SKM-1 treated with dmso at 0.1 percent for 144 hours (cell line): Measurements from ENCODE around the gene ASXL1.
"Not testable (repeated sequence)": the region's sequence is repeated elsewhere in the genome, so short reads cannot be mapped to it uniquely, and the experiment has no call there.

Source experiments
- DNase-seq: peaks from one replicate; lab custom pipeline; 2025; ENCODE audit not compliant: unreplicated experiment; lab: John Stamatoyannopoulos, UW

The ASXL1 gene

DNA sequence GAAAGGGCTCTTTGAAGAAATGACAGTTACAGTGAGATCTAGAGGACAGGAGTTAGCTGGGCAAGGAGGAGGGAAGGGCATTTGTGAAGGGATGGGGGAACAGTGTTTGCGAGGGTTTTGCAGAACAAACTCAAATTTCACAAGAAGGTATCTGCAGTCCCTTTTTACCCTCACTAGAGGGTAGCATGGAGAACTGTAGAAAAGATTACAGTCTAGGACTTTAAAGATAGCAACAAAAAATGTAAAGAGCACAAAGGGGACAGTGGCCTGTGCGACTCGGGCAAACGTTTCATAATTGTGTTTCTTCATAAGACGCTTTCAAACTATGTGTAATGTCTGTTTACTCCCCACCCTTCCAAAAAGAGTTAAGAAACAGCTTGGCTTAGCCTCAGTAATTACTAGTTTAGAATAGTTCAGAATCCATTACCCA, 21.2 kb upstream of the ASXL1 start:
- peak; percentile 76 for DNase-seq

DNA sequence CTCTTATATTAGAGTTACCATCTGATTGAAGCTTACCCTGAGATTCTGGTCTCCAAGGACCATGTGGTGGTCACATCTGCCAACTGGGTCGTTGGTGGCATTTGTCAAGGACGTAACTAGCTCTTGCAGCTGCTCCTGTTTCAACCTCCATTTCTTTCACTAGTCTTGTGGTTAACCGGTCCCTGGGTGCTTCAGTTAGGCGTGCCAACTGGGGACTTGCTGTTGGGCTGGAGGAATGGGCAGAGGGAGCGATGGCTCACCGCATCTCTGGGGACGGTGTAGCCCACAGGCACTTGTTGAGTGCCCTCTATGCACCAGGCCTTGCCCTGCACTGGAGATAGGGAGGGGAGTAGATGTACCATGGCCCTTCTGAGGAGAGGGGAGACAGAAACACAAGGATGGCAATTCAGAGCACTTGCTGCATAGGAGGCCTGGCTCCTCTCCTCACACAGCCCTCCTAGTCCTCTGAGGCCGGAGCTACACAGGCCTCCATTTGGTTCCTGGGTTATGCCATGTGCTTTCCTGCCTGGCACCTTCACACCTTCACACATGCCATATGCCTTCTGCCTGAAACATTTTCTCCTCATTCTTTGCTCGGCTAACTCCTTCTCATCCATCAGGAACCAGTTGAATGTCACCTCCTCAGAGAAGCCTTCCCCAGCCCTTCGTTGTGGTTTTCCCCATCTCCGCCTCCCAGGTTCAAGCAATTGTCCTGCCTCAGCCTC, 20.0 kb upstream of the ASXL1 start:
- no peak for DNase-seq

DNA sequence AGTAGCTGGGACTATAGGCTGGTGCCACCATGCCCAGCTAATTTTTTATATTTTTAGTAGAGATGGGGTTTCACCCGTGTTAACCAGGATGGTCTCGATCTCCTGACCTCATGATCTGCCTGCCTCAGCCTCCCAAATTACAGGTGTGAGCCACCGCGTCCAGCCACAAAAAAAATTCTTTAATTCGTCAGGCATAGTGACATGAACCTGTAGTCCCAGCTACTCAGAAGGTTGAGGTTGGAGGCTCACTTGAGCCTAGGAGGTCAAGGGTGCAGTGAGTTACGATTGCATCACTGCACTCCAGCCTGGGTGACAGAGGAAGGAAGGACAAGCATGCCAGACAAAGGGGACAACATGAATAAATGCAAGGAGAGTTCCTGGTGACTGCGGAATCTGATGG, 19.5 kb upstream of the ASXL1 start:
- DNase-seq = no peak

DNA sequence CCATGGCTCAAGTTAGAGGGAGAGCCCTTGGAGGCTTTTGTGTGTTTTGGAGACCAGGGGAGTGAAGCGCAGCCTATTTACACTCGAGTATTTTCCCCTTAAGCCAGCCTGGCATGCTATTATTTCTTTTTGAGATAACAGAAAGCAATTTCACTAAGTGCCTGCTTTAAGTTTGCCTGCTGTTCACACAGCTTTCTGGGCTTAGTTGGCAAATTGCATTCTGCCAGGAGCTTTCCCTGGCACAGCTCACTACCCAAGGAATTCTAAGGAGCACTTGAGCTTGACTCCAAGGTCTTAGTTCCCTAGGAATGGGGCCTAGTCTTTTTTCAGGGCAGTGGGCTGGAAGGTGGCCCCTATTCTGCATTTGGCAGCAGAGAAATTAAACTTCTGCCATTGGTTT, 19.0 kb upstream of the ASXL1 start:
- DNase-seq = no peak

DNA sequence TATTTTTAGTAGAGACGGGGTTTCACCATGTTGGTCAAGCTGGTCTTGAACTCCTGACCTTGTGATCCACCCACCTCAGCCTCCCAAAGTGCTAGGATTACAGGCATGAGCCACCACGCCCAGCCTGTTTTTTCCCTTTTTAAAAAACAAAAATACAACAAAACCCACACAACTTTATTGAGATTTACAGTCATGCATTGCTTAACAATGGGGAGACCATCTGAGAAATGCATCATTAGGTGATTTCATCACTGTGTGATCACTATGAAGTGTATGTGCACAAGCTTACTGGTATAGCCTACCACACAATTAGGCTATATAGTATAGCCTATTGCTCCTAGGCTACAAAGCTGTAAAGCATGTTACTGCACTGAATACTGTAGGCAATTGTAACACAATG, 17.1 kb upstream of the ASXL1 start:
- not testable (repeated sequence) for DNase-seq

DNA sequence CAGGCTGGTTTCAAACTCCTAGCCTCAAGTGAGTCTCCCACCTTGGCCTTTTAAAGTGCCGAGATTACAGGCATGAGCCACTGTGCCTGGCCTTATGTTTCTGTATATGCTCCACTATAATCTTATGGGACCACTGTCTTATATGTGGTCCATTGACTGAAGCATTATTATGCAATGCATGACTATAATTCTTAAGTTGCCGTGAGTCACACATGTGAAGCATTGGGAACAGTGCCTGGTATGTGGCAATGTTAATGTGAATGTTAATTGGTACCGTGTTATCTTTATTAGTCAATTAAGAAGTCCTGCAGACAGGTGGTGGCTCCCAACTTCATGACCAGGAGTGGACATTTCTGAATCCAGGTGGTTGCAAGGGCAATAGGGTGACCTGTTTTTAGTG, 14.7 kb upstream of the ASXL1 start:
- DNase-seq = no peak

DNA sequence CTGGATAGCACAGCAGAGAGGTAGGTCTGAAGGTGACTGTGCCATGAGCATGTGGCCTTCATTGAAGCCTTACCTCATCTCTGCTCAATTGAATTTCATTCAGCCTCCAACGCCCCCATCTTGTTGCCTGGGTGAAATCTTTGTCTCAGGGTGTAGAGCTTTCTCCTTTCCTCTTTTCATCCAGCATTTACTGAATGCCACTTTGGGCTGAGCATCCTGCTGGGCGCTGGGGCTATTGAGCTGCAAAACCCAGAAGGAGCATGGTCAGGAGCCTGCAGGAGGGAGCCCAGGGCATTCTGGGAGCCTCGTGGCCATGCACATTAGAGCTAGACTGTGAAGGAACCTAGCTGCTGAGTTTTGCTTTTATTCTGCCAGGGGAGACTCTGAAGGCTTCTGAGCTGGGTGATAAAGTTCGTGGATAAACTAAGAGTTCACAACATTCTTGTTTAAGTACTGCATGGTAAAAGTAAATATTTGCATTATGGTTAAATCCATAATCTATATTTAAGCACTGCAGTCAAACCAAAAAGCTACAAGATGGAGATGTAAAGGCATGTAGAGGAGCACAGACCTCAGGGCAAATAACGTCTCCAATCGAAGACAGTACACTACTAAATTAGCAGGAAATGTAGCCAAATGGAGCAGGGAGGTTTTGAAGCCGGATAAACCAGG, 13.2 kb upstream of the ASXL1 start:
- DNase-seq = no peak

DNA sequence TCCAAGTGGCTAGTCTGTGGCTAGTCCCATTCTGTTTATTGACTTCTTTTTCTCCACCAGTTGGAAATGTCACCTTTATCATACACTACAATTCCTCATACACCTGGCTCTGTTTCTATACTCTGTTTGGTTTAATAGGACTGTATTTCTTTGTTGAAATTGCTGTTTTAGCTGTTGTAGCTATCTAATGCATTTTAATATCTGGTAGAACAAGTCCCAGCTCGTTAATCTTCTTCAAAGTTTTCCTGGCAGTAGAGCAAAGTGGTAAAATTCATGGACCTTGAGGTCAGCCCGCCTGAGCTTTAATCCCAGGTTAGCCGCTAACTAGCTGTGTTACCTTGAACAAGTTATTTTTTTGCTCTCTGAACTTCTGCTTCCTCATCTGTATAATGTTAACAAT, 9.9 kb upstream of the ASXL1 start:
- DNase-seq = no peak

DNA sequence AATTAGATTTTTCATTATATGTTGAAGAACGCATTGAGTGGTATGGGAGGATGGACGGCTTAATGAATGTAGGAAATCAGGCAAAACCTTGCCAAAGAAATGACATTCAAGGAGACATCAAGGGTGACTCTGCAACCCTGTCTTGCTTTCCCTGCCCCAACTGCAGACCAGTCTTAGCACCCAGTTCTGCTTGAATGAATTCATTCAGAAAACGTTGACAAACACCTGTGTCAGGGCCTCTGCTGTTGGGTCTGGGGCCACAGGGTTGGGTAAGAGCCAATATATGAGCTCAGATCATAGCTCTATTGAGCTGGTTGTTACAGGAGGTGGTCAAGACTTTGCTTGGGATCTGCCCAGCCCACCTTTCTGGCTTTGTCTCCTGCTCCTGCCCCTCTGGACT, 7.7 kb upstream of the ASXL1 start:
- DNase-seq = no peak

DNA sequence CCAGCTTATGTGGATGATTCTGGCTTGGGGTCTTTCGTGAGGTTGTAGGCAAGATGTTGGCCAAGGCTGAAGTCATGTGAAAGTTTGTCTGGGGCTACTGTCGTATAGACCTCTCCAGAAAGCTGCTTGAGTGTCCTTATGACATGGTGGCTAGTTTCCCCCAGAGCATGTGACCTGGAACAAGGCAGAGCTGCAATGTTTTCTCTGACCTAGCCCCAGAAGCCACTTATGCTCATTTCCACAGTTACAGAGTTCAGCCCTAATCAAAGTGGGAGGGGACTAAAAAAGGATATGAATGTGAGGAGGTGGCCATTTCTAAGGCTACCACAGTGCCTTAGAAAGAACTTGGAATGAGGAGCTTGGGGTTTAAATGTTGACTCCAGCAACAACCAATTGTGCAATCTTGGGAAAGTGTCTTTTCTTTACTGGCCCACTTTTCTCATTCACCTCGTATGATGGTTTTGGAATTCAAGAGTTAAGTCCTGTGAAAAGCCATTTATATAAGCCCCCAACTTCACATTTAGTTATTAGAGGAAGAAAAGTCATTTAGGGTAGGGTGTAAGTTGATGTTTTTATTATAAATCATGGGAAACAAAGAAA, 5.9 kb upstream of the ASXL1 start:
- no peak for DNase-seq

DNA sequence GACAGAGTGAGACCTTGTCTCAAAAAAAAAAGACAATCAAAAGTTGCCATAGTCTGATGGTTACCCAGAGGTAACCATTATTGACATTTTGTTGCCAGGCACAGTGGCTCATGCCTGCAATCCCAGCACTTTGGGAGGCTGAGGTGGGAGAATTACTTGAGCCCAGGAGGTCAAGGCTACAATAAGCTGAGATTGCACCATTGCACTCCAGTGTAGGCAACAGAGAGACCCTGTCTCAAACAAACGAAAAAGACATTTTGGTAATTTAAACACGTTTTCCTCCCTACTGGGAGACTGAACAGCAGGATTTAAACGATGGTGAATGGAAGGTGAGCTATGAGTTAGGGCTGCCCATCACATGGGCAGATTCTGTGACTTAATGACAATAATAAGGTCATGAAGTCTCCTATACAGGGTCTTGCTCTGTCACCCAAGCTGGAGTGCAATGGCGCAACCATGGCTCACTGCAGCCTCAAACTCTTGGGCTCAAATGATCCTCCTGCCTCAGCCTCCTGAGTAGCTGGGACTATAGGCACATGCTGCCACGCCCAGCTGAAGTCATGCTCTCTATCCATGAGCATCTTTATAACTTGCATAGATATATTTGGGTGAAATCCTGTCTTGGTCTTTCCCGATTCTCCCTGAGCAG, 4.2 kb upstream of the ASXL1 start:
- DNase-seq = no peak

DNA sequence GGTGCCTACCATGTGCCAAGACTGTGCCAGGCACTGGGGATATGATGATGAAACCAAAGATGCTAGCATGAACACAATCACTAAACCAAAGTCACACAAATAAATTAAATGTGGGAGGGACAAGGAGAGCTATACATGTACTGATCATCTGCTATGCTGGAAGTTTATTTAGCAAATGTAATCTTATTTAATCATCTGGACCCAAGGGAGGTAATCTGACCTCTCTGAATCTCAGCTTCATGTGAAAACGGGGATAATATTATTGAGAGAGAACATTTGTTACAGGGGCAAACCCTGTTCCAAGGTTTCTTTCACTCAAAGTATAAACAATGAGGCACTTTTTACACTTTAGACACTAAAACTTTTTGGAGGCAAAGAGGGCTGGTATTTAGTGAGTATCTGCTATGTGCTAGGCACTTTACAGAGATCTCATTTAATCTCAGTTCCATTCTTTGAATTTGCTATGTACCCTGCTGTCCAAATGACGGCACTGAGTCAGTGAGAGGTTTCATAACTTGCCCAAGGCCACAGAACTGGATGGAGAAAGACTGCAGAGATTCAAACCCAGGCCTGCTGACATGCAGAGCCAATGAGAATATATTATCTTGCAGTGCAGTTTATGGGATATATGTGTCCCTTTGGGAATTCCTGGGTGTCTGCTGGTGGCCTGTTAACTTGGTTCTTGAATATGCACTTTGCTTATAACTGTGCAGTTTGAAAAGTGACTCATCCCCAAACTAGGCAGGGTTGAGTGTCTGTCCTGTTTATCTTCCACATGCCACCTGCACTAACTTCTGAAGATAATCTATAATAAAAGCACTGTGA, 3.3 kb upstream of the ASXL1 start:
- no peak for DNase-seq

DNA sequence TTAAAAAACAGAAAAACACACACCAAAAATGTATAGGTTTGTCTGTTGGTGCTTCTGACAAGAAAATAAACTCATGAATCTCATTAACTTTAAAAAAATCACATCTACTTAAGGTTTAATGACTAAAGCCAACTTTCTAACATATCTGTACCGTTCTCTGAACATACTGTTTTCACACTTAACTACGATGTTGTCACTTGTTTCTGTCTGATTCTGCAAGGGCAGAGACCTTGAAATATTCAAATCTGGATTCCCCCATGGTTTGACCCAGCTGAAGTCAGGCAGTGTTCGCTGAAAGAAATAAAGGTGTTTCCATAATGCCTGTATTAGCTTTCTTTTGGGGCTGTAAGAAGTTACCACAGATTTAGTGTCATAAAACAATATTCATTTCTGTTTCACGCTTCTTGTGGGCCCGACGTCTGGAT, 2.7 kb upstream of the ASXL1 start:
- DNase-seq = no peak

DNA sequence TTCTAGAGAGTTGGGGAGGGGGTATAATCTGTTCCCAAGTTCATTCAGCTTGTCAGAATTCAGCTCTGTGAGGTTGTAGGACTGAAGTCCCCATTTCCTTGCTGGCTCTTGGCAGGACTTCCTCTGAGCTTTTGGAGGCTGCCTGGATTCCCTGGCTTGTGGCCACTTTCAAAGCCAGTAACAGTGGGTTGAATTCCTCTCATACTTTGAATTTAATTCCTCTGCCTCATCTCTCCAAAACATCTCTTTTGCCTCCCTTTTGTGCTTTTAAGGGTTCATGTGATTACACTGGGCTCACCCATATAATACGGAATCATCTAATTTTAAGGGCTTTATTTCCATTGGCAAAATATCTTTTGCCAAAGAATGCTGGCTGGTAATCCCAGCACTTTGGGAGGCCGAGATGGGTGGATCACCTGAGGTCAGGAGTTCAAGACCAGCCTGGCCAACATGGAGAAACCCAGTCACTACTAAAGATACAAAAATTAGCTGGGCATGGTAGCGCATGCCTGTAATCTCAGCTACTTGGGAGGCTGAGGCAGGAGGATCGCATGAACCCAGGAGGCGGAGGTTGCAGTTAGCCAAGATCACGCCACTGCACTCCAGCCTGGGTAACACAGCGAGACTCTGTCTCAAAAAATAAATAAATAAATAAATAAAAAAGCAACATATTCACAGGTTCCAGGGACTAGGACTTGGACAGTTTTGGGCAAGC, 2.1 kb upstream of the ASXL1 start:
- not testable (repeated sequence) for DNase-seq

DNA sequence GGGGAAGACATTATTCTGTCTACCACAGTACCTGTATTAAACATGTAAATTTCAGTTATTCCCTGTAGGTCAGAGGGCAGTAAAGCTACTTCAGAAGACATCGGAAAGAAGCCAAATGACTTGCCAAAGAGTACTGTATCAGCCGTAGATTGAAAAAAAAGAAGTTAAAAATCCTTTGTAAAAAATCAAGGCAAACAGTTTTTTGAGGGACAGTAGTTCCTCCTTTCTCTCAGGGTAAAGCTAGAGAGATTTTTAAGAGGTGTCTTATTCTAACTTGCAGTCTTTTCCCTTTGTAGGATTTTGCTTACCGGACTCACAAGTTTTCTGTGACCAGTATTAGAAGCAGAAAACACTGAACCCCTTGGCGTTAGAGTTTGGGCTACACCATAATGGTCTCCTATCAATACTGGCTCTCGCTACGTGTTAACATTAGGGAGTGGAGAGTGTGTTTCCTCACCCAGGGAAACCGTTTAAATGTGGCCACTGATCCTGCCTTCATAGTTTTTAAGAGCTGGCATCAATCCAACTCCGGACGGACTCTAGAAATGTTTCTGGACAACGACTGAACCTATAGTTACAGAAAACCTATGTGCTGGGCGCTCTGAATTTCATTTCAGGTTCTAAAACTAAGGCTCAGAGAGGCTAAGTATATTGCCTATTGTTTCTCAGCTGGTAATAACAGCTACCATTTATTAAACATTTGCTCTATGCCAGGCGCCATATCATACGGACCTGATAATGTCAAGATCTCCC, 1.3 kb upstream of the ASXL1 start:
- no peak for DNase-seq

DNA sequence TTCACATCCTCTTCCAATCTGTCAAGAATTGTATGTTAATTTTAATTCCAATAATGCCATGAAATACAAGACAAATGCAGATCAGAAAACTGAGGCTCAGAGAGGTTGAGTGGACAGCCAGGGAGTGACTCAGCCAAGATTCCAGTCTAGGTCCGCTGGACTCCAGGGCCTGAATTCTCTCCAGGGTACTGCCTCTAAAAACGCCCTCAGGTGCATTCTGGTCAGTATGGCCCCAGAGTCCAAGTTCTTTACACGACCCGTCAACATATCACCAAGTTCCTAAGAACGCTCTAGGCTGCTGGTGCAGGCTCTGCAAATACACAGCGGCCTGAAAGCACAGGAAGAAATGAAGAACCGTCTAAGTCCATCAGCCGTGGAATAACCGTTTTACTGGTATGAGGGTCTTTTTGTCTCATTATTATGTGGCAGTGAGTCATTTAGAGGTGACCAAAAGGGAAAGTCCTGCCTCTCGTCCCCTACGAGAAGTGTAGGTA, 709 bp upstream of the ASXL1 start:
- no peak for DNase-seq

DNA sequence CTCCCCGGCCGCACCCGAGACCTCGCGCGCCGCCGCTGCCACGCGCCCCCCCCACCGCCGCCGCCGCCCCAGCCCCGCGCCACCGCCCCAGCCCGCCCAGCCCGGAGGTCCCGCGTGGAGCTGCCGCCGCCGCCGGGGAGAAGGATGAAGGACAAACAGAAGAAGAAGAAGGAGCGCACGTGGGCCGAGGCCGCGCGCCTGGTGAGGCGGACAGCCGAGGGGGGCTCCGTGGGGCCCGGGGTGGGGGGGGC, 426 bp downstream of the ASXL1 start:
- no peak for DNase-seq

DNA sequence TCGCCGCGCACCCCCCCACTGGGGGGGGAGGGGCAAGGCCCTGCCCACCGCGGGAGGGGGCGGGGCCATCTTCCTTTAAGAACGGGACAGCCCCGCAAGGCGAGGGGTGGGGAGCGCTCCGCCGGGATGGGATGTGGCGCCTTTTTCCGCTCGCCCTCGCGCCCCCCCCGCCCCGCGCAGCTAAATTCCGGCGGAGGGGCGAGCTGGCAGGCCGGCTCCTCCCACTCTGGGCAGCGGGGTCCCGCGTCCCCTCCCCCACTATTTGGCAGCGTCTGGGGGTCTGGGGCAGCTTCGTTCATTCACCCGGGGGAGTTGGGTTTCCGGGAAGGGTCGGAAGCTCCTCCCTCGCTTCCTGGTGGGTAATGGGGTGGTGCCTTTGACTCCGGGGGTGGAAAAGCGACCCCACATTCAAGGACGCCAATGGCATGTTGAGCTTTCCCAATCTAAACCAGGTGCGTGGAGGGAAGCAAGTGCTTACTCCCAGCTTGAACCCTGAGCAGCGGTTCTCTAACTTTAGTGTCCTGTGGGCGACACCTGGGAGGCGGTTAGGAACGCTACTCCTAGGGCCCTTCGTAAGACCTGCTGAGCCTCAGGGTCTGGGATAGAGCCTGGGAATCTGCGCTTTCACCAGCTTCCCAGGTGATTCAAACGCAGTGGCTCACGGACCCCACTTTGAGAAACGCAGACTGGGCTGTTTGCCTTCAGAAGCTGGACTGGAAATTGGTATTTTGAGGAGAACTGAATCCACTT, 927 bp downstream of the ASXL1 start:
- peak; percentile 14 for DNase-seq
